Fibroblast of lung (primary cell): ENCODE results near the gene TXNDC11. TPM values are rescaled to one million over a fixed set of nuclear protein-coding genes. Genes with fewer than 3 reads are reported as not detected.

Source experiments
- DNase-seq, 2 donors: peaks; one replicate each; pipeline versions ENCODE4 v3.0.0 to v3.0.0-alpha.2; 2010; ENCODE audit warnings: low read depth in 2 of 2
- H2AFZ ChIP-seq: 2 replicates; pipeline ENCODE4 v1.5.1; 2012; ENCODE audit warnings: low read length, control low read depth, inconsistent platforms
- H3K27ac ChIP-seq: 2 replicates; pipeline ENCODE4 v1.5.1; 2011; ENCODE audit warnings: low read length, control low read depth; ENCODE audit not compliant: insufficient read depth
- H3K27me3 ChIP-seq: 2 replicates; pipeline ENCODE4 v1.5.1; 2011; ENCODE audit warnings: mild to moderate bottlenecking, low read length; ENCODE audit not compliant: control insufficient read depth, insufficient read depth
- H3K36me3 ChIP-seq: 2 replicates; pipeline ENCODE4 v1.5.1; 2011; ENCODE audit warnings: low read length; ENCODE audit not compliant: control insufficient read depth, insufficient read depth
- H3K4me1 ChIP-seq: 2 replicates; pipeline ENCODE4 v1.5.1; 2011; ENCODE audit warnings: low read length; ENCODE audit not compliant: control insufficient read depth, insufficient read depth; ENCODE audit errors: extremely low read depth
- H3K4me2 ChIP-seq: 2 replicates; pipeline ENCODE4 v1.5.1; 2011; ENCODE audit warnings: low read length, control low read depth; ENCODE audit not compliant: insufficient read depth; ENCODE audit errors: extremely low read depth
- H3K4me3 ChIP-seq, 4 experiments: fragments of 200-600 bp in 1 of 4; sonication (generic) in 1 of 4; replicated peaks in 1 of 4; 2 replicates each; pipeline ENCODE4 v1.5.1; 2011 to 2016; ENCODE audit warnings: low read length in 4 of 4, low read depth in 3 of 4, mild to moderate bottlenecking in 3 of 4, control low read depth in 2 of 4, inconsistent platforms in 1 of 4, mixed read lengths in 1 of 4; ENCODE audit not compliant: insufficient read depth in 1 of 4; ENCODE audit errors: control extremely low read depth in 1 of 4
- H3K79me2 ChIP-seq: 2 replicates; pipeline ENCODE4 v1.5.1; 2012; ENCODE audit warnings: mild to moderate bottlenecking, low read length, inconsistent platforms; ENCODE audit not compliant: control insufficient read depth, insufficient read depth
- H3K9ac ChIP-seq: 2 replicates; pipeline ENCODE4 v1.5.1; 2011; ENCODE audit warnings: mild to moderate bottlenecking, low read length, control low read depth; ENCODE audit not compliant: insufficient read depth
- H3K9me3 ChIP-seq: 2 replicates; pipeline ENCODE4 v1.5.1; 2012; ENCODE audit warnings: low read depth, low read length; ENCODE audit not compliant: control insufficient read depth, insufficient read depth
- H4K20me1 ChIP-seq: 2 replicates; pipeline ENCODE4 v1.5.1; 2011; ENCODE audit warnings: low read length; ENCODE audit not compliant: control insufficient read depth, insufficient read depth; ENCODE audit errors: extremely low read depth
- EZH2 ChIP-seq: IDR thresholded peaks from 2 replicates; pipeline ENCODE4 v1.5.1; 2012; ENCODE audit warnings: low read length, control low read depth, mild to moderate bottlenecking; ENCODE audit errors: missing control alignments
- polyA plus RNA-seq, 2 donors: library from polyadenylated mRNA; depleted of rRNA in 1 of 2; stranded (reverse) in 1 of 2; unstranded in 1 of 2; fragments of >200 nt; gene quantifications; 2 replicates each; pipeline ENCODE4 v1.2.1, GENCODE V29; 2011 to 2012; ENCODE audit warnings: missing spikeins in 1 of 2
- total RNA-seq: library from RNA; depleted of rRNA; stranded (reverse); fragments of >200 nt; gene quantifications from 2 replicates; pipeline ENCODE4 v1.2.1, GENCODE V29; 2014
- TF ChIP-seq, protein P1 (sequence below), 2 donors: IDR thresholded peaks in 1 of 2; conservative IDR thresholded peaks in 1 of 2; 1 replicate in 1 of 2; 2 replicates in 1 of 2; pipeline ENCODE4 v1.5.1; 2011 to 2012; ENCODE audit warnings: low read length in 2 of 2, control low read depth in 1 of 2, inconsistent platforms in 1 of 2, low read depth in 1 of 2, mild to moderate bottlenecking in 1 of 2

Gene TXNDC11
- total and polyA plus RNA-seq, 2 donors (not counting 1 experiment from before 2014, with no cell fraction given) = 26.8 to 46.2 TPM

DNA sequence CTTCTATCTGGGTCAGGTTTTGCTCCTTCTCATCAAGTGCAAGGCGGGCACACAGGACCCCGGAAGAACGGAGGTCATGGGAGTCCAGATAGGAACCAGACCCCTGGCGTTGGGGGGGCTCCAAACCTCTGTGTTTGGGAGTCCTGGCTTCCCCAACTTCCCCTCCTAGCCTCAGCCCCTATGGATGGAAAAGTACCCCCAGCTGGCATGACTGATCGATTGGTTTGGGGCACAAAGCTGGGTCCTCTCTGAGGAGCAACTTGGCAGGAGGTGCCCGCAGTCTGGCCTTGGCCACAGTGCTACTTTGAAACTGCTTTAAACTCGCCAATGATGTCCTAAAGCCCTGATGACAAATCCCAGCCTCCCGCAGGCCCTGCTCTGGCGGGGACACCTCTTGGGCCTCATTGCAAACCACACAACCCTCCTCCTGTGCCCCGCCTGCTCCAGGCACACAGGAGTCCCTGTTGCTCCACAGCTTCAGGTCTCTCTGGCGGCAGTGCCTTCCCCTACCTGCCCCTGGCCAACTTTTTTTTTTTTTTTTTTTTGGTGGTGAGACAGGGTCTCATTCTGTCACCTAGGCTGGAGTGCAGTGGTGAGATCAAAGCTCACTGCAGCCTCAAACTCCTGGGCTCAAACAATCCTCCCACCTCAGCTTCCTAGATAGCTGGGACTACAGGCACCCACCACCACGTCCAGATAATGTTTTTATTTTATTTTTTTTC, 112.5 kb downstream of the TXNDC11 start:
- no peaks in the 10 kb centered on the region for H3K36me3 ChIP-seq

More for the DNA sequence above, 112.5 kb downstream of the TXNDC11 start:
- no peak overlapping the region for H3K27ac ChIP-seq
- no peaks in the 10 kb centered on the region for H3K27me3 ChIP-seq
- H3K79me2 ChIP-seq = no peaks in the 10 kb centered on the region
- no peak overlapping the region for H3K4me2 ChIP-seq
- H3K4me3 ChIP-seq = no peak overlapping the region
- H3K9me3 ChIP-seq = no peaks in the 10 kb centered on the region
- peaks cover 9% of the 10 kb centered on the region for H3K4me1 ChIP-seq
- no peak for DNase-seq
- TF ChIP-seq, protein P1, sequence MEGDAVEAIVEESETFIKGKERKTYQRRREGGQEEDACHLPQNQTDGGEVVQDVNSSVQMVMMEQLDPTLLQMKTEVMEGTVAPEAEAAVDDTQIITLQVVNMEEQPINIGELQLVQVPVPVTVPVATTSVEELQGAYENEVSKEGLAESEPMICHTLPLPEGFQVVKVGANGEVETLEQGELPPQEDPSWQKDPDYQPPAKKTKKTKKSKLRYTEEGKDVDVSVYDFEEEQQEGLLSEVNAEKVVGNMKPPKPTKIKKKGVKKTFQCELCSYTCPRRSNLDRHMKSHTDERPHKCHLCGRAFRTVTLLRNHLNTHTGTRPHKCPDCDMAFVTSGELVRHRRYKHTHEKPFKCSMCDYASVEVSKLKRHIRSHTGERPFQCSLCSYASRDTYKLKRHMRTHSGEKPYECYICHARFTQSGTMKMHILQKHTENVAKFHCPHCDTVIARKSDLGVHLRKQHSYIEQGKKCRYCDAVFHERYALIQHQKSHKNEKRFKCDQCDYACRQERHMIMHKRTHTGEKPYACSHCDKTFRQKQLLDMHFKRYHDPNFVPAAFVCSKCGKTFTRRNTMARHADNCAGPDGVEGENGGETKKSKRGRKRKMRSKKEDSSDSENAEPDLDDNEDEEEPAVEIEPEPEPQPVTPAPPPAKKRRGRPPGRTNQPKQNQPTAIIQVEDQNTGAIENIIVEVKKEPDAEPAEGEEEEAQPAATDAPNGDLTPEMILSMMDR (conservative IDR thresholded peaks at IDR 0.05 in 1 of 2, IDR thresholded peaks at IDR 0.05 in 1 of 2; ENCODE audit: low read depth in 1 of 2, low read length in 2 of 2) = no peak
- no peak for TF ChIP-seq EZH2
- H3K9ac ChIP-seq = no peak overlapping the region
- H2AFZ ChIP-seq = no peak overlapping the region
- H4K20me1 ChIP-seq = no peaks in the 10 kb centered on the region

Other genes with a start within 250 kb of the TXNDC11 start
- gene LITAF, start 155.9 kb downstream of the TXNDC11 start, total RNA-seq = 70.9 and 79.6 TPM in 2 replicates
- 128 and 162 TPM in 2 replicates for gene LITAF, start 155.9 kb downstream of the TXNDC11 start, polyA plus RNA-seq
- gene SNN, start 74.4 kb downstream of the TXNDC11 start, total RNA-seq = 19.3 and 24.9 TPM in 2 replicates
- 17.5 and 19.8 TPM in 2 replicates for gene SNN, start 74.4 kb downstream of the TXNDC11 start, polyA plus RNA-seq
- 37.5 and 52.8 TPM in 2 replicates for gene ZC3H7A, start 54.4 kb upstream of the TXNDC11 start, total RNA-seq
- gene ZC3H7A, start 54.4 kb upstream of the TXNDC11 start, polyA plus RNA-seq = 48.9 and 60.4 TPM in 2 replicates
- 40.5 and 56.2 TPM in 2 replicates for gene RSL1D1, start 108.7 kb upstream of the TXNDC11 start, total RNA-seq
- gene RSL1D1, start 108.7 kb upstream of the TXNDC11 start, polyA plus RNA-seq = 153 and 158 TPM in 2 replicates
- gene GSPT1, start 173.1 kb upstream of the TXNDC11 start, total RNA-seq = 56.5 and 57.3 TPM in 2 replicates
- 116 and 139 TPM in 2 replicates for gene GSPT1, start 173.1 kb upstream of the TXNDC11 start, polyA plus RNA-seq
- gene NPIPB2, start 199.2 kb upstream of the TXNDC11 start, total RNA-seq = 3.3 and 4.6 TPM in 2 replicates
- gene NPIPB2, start 199.2 kb upstream of the TXNDC11 start, polyA plus RNA-seq = 1.2 and 4.2 TPM in 2 replicates
- not detected in 2 replicates for gene TNFRSF17, start 222.4 kb upstream of the TXNDC11 start, total RNA-seq
- gene TNFRSF17, start 222.4 kb upstream of the TXNDC11 start, polyA plus RNA-seq = not detected in 2 replicates
- gene SNX29, start 233.9 kb upstream of the TXNDC11 start, total RNA-seq = 10.0 and 18.2 TPM in 2 replicates
- gene SNX29, start 233.9 kb upstream of the TXNDC11 start, polyA plus RNA-seq = 11.6 and 11.7 TPM in 2 replicates